ENCODE results near the gene PUM2. TPM values are rescaled to one million over a fixed set of nuclear protein-coding genes. Genes with fewer than 3 reads are reported as not detected.
"Not testable (repeated sequence)": the region's sequence is repeated elsewhere in the genome, so short reads cannot be mapped to it uniquely, and the experiment has no call there.

The PUM2 gene
- polyA plus RNA-seq, 1 donor (not counting 4 experiments of a cell fraction or from before 2014, with no cell fraction given): 47.5 TPM

DNA sequence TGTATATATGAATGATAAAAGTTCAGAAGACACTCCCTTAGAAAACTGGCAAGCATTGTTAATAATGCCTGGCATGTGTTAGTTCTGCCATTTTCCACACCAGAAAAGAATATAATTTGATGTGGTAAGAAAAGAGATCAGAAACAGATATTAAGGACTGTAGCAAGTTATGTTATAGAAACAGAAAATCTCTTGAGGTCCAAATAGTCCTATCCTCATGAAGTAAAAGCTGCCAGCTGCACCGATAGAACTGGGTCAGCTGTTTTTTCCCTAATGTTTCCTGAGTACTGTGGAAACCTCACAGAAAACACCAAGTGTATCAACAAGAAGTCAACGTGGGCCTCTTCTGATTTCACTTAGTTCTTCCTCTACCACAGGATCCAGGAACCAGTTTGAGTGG lies 68.8 kb downstream of the PUM2 start:
- no peak overlapping the region for H3K4me2 ChIP-seq (ENCODE audit: control insufficient read depth, extremely low read depth, insufficient read depth, low read depth, low read length)
- H3K9me1 ChIP-seq (ENCODE audit: control insufficient read depth, extremely low read depth, insufficient read depth, low read length): no peaks in the 10 kb centered on the region
- FAIRE-seq: no peak
- H3K9ac ChIP-seq (ENCODE audit: control insufficient read depth, extremely low read depth, insufficient read depth, low read length): no peak overlapping the region
- H3K27ac ChIP-seq (ENCODE audit: control insufficient read depth, insufficient read depth, low read length): no peak overlapping the region
- TF ChIP-seq CTCF (optimal IDR thresholded peaks at IDR 0.05 in 1 of 3, IDR thresholded peaks at IDR 0.05 in 1 of 3, conservative IDR thresholded peaks at IDR 0.05 in 1 of 3; ENCODE audit: extremely low read depth in 1 of 3, insufficient read depth in 2 of 3, low read length in 3 of 3): no peak
- TF ChIP-seq EZH2 (IDR thresholded peaks at IDR 0.05; ENCODE audit: low read length): no peak
- DNase-seq (ENCODE audit: low read depth, low spot score): no peak
- no peak overlapping the region for H2AFZ ChIP-seq (ENCODE audit: control insufficient read depth, low read length)
- dilution Hi-C loops (cut with MboI; ENCODE audit: extremely low pct_ligation_motif_present, low sequenced_read_pairs): no loop called here
- H3K27me3 ChIP-seq (ENCODE audit: control insufficient read depth, extremely low read depth, insufficient read depth, low read length): no peaks in the 10 kb centered on the region
- H4K20me1 ChIP-seq (ENCODE audit: control insufficient read depth, extremely low read depth, insufficient read depth, low read length): no peaks in the 10 kb centered on the region
- no peak overlapping the region for H3K4me3 ChIP-seq (ENCODE audit: control insufficient read depth in 2 of 3, extremely low read depth in 1 of 3, insufficient read depth in 2 of 3, low read depth in 1 of 3, low read length in 3 of 3)
- H3K79me2 ChIP-seq (ENCODE audit: control insufficient read depth, insufficient read depth, low read length): peaks cover 8% of the 10 kb centered on the region
- peaks cover 6 to 15% of the 10 kb centered on the region in 2 experiments for H3K36me3 ChIP-seq (ENCODE audit: control insufficient read depth in 2 of 2, extremely low read depth in 1 of 2, insufficient read depth in 2 of 2, low read length in 2 of 2)
- no peaks in the 10 kb centered on the region for H3K4me1 ChIP-seq (ENCODE audit: control insufficient read depth, extremely low read depth, insufficient read depth, low read length)
- H3K9me3 ChIP-seq (ENCODE audit: control insufficient read depth, low read depth, low read length): no peaks in the 10 kb centered on the region

GRCh38 chr2:20273042-20273441 lies 77.6 kb downstream of the PUM2 start:
- H3K4me3 ChIP-seq (ENCODE audit: control insufficient read depth in 2 of 3, extremely low read depth in 1 of 3, insufficient read depth in 2 of 3, low read depth in 1 of 3, low read length in 3 of 3): no peak overlapping the region
- peaks cover 2 to 3% of the 10 kb centered on the region in 2 experiments for H3K36me3 ChIP-seq (ENCODE audit: control insufficient read depth in 2 of 2, extremely low read depth in 1 of 2, insufficient read depth in 2 of 2, low read length in 2 of 2)
- no peaks in the 10 kb centered on the region for H3K9me3 ChIP-seq (ENCODE audit: control insufficient read depth, low read depth, low read length)
- no peaks in the 10 kb centered on the region for H3K4me1 ChIP-seq (ENCODE audit: control insufficient read depth, extremely low read depth, insufficient read depth, low read length)
- no peaks in the 10 kb centered on the region for H3K9me1 ChIP-seq (ENCODE audit: control insufficient read depth, extremely low read depth, insufficient read depth, low read length)
- H3K9ac ChIP-seq (ENCODE audit: control insufficient read depth, extremely low read depth, insufficient read depth, low read length): no peak overlapping the region
- H3K79me2 ChIP-seq (ENCODE audit: control insufficient read depth, insufficient read depth, low read length): peaks cover 4% of the 10 kb centered on the region
- H2AFZ ChIP-seq (ENCODE audit: control insufficient read depth, low read length): no peak overlapping the region
- H3K27me3 ChIP-seq (ENCODE audit: control insufficient read depth, extremely low read depth, insufficient read depth, low read length): no peaks in the 10 kb centered on the region
- no peaks in the 10 kb centered on the region for H4K20me1 ChIP-seq (ENCODE audit: control insufficient read depth, extremely low read depth, insufficient read depth, low read length)
- H3K27ac ChIP-seq (ENCODE audit: control insufficient read depth, insufficient read depth, low read length): no peak overlapping the region
- DNase-seq (ENCODE audit: low read depth, low spot score) (no peak), FAIRE-seq (no peak)
- TF ChIP-seq CTCF (optimal IDR thresholded peaks at IDR 0.05 in 1 of 3, IDR thresholded peaks at IDR 0.05 in 1 of 3, conservative IDR thresholded peaks at IDR 0.05 in 1 of 3; ENCODE audit: extremely low read depth in 1 of 3, insufficient read depth in 2 of 3, low read length in 3 of 3): no peak
- no peak for TF ChIP-seq EZH2 (IDR thresholded peaks at IDR 0.05; ENCODE audit: low read length)
- H3K4me2 ChIP-seq (ENCODE audit: control insufficient read depth, extremely low read depth, insufficient read depth, low read depth, low read length): no peak overlapping the region
- dilution Hi-C loops (cut with MboI; ENCODE audit: extremely low pct_ligation_motif_present, low sequenced_read_pairs): no loop called here

DNA sequence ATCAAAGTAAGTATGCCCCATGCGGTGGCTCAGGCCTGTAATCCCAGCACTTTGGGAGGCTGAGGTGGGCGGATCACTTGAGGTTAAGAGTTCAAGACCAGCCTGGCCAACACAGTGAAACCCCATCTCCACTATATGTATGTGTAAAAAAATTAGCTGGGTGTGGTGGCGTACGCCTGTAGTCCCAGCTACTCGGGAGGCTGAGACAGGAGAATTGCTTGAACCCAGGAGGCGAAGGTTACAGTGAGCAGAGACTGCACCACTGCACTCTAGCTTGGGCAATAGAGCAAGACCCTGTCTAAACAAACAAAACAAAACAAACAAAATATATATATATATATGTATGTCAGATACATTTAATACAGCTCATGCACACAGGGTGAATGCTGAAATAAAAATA lies 82.3 kb downstream of the PUM2 start:
- H3K4me1 ChIP-seq (ENCODE audit: control insufficient read depth, extremely low read depth, insufficient read depth, low read length); H3K9me3 ChIP-seq (ENCODE audit: control insufficient read depth, low read depth, low read length); H3K27ac ChIP-seq (ENCODE audit: control insufficient read depth, insufficient read depth, low read length); H2AFZ ChIP-seq (ENCODE audit: control insufficient read depth, low read length); H3K4me3 ChIP-seq (ENCODE audit: control insufficient read depth in 2 of 3, extremely low read depth in 1 of 3, insufficient read depth in 2 of 3, low read depth in 1 of 3, low read length in 3 of 3); H3K4me2 ChIP-seq (ENCODE audit: control insufficient read depth, extremely low read depth, insufficient read depth, low read depth, low read length); H4K20me1 ChIP-seq (ENCODE audit: control insufficient read depth, extremely low read depth, insufficient read depth, low read length); dilution Hi-C loops (cut with MboI; ENCODE audit: extremely low pct_ligation_motif_present, low sequenced_read_pairs); H3K9ac ChIP-seq (ENCODE audit: control insufficient read depth, extremely low read depth, insufficient read depth, low read length); FAIRE-seq; H3K79me2 ChIP-seq (ENCODE audit: control insufficient read depth, insufficient read depth, low read length); H3K27me3 ChIP-seq (ENCODE audit: control insufficient read depth, extremely low read depth, insufficient read depth, low read length); DNase-seq (ENCODE audit: low read depth, low spot score); H3K9me1 ChIP-seq (ENCODE audit: control insufficient read depth, extremely low read depth, insufficient read depth, low read length); H3K36me3 ChIP-seq (ENCODE audit: control insufficient read depth in 2 of 2, extremely low read depth in 1 of 2, insufficient read depth in 2 of 2, low read length in 2 of 2): not testable (repeated sequence)
